HG02642 (cell line): ENCODE results near the gene ANKRD12.
A peak's percentile ranks its signal among the peaks of the same experiment; 100 is the strongest.

Experiments
- ATAC-seq: cut with Tn5 transposase; IDR thresholded peaks from one replicate; pipeline ENCODE4 v1.9.1; 2021; ENCODE audit warnings: mild to moderate bottlenecking; ENCODE audit not compliant: unreplicated experiment, poor library complexity

ANKRD12 gene

DNA sequence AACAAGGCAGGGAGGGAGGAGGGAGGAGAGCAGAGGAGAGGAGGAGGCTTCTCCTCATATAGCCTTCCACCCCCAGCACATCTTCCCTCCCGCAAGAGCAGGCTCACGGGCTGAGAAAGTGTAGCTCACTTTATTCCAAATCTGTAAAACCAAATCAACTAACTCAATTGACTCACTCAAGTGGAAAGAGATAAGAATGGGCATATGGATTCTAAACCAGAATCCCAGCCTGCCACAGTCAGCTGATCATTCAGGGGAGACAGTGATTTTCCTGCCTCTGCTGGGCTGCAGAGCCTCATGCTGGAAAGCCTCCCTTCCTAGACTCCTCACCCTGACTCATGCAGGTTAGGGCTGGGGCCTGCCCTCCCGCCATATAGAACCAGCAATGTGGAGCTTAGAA lies 193.8 kb downstream of the ANKRD12 start:
- ATAC-seq = no peak

DNA sequence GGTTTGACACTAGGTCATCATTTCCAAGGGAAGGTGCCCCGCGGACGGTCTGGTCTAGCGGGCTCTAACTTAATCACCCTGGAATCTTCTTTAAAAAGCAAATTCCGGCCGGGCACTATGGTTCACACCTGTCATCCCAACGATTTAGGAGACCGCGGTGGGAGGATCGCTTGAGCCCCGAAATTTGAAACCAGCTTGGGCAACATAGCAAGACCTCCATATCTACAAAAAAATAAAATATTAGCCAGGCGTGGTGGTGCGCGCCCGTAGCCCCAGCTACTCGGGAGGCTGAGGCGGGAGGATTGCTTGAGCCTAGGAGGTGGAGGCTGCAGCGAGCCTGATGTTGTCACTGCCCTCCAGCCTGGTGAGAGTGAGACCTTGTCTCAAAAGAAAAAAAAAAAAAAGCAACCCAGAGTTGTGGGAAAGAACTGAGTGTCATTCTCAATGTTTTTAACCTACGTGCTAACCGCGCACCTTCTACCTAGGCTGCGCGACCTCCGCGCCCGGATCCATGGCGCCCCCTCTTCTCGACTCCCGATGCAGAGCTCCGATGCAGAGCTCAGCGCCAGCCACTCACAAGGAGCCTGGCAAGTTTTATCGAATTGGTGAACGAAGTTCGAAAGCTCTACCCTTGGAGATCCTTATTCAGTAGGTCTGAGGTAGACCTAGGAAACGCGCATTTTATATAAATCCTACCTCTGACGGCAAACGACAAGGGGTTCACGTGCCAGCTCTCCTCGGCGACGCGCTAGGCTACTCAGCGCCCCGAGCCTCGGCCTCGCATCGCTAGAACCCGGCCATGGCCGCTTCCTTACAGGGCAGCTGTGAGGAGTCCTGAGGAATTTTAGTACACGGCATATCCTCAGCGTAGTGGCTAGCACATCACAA lies 197.1 kb downstream of the ANKRD12 start:
- ATAC-seq = peak; percentile 41

DNA sequence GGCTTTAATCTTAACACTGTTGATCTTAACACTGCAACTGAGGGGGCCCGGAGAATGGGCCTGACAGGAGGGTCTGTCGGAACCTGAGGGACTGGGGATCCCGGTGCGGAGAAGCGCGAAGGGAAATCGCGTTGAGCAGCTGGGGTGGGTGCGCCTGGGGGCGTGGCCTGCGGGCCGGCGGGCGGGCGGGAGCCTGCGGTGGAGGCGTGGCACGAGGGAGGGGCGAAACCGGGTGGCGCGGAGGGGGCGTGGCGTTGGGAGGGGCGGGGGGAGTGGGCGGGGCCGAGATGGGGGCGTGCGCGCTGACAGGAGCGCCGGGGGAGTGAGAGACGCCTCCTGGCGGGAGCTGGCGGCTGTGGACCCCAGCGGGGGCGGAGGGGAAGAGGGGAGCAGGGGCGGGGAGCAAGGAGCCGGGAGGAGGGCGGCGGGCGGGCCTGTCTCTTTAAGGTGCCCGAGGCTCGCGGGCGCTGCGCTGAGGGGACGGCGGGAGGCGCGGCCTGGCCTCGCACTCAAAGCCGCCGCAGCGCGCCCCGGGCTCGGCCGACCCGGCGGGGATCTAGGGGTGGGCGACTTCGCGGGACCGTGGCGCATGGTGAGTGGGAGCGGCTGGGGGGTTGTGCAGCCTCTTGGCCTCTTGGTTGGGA lies 197.9 kb downstream of the ANKRD12 start, which contains the start of gene TWSG1:
Gene TWSG1 (plus strand): TSS at position 445 of the 644 bp plus-strand sequence. CDS start 2,457 bp downstream, outside the sequence.
- ATAC-seq = peak; percentile 84

DNA sequence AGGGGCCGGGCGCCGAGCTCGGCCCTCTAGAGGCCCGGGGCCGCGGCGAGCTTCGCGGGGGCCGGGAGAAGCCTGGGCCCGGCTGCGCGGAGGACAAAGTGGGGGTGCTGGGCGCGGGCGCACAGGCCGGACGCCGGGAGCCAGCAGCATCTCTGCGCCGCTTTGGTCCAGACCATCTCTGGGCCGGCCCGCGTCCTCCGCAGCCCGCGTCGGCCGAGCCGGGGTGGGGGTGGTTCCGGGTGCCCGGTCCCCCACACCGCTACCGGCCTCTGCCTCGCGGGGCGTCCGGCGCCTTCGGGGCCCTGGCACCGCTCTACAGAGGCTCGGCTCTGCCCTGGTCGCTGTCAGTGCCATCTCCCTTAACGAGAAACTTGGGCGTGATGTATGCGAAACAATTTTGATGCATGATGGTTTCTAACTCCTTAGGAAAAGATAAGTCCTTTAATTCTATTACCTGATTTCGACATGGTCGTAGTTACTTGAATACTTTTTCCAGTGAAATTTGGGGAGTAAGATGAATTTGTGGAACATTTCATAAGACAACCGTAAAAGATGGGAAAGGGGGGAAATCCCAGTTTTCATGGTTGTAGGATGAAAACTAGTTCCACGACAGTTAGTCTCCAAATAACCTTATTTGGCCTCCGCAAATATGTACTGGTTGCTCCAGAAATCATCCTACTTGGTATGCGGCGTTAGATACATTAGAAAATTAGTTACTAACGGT lies 198.6 kb downstream of the ANKRD12 start:
- peak; percentile 43 for ATAC-seq
